ENCODE results near the gene CCNY. TPM values are rescaled to one million over a fixed set of nuclear protein-coding genes. Genes with fewer than 3 reads are reported as not detected.
"Not testable (repeated sequence)": the region's sequence is repeated elsewhere in the genome, so short reads cannot be mapped to it uniquely, and the experiment has no call there.

CCNY gene
- total RNA-seq, 1 donor from 2014 or later = 44.8 TPM

DNA sequence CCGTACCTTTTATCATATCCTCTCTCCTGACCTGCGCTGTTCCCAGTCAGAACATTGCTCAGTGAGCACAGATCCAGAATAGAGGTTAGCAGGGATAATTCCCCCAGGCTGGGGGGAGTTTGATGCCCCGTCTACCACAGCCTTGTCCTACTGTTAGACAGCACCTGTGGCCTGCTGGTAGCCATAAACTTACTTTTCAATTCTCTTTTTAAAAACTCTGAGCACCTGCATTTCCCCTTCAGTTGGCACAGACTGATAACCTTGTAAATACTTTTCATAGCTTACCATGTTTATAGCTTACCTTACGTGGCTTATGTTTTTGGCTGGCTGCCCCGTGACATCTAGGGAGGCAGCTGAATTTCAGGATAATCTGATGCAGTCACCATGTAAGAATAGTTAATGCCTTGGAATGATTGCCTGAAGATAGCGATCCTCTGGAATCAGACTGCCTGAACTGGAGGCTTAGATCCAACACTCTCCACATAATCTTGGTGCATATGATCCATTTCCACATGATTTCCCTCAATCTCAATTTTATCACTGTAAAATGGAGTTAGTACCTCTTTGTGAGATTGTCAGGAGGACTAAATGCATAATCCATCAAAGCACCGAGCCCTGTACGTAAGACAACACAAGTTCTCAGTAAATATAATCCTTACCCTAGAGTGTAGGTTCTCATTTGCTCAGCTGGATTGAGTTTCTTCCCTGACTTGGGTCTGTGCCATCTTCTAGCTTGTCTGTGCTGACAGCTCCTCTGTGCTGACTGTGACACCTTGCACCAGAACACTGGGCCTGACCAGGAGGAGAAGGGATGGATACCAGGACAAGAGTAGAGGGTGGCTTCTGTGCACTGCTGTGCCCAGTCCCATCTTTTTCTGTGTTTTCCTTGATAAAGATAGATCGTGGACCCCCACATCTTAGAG, 157.1 kb downstream of the CCNY start:
- ATAC-seq = no peak

DNA sequence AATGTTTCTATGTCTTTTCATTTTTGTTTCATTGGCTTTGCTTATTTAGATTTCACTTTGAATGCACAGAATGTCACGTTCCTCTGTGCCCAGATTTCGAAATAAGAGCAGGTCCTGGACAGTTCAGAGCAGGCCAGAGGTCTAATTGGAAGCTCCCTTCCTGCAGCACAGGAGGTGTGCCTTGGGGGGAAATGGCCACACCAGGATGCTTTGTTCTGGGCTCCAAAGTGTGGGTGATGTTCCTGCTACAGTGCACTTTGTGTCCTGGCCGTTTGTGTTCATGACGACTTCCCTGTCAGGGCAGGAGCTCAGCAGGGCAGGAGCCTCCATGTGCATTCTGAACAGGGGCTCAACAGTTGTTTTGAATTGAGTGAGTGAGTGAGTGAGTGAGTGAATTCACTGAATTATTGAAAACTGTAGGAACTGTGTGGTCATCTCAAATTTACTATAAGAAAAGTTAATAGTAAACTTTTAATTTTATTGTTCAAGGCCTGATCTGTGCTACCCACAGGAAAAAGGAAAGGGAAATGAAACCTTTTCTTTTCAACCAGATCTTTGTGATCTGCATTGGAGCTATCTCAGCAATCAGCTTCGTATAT, 159.3 kb downstream of the CCNY start:
- peak; percentile 41 for ATAC-seq

DNA sequence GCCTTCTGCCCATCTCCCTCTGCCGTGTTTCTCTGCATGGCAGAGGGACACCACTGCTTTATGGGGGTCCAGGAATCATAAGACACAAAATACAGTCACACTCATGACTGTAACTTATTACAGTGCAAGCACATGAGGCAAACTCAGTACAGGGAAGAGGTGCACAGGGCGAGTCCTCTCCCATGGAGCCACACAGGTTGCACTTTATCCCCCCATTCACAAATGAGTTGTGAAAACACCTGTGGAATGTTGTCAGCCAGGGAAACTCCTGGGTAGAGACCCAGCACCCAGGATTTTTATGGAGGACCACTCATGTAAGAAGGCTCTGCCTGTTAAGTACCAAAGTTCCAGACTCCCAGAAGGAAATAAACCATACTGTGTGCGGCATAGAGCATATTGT, 161.6 kb downstream of the CCNY start:
- ATAC-seq = no peak

DNA sequence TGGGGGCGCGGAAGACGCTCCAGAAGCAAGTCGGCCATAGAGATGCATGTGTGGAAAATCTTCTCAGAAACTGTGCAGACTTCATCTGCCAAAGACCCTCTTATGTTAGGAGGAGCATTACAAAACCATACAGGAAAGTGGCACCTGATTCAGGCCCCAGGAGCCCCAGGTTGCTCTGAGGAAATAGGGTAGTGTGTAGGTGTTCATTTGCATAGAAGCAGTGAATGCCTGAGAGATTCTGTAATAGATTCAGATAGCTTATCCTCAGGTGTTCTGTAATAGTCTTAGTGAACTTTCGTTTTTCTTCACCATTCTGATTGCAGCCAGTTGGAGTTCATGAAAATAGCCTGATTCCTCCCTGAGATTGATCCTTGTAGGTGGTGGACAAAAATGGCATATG, 162.4 kb downstream of the CCNY start:
- peak; percentile 42 for ATAC-seq

DNA sequence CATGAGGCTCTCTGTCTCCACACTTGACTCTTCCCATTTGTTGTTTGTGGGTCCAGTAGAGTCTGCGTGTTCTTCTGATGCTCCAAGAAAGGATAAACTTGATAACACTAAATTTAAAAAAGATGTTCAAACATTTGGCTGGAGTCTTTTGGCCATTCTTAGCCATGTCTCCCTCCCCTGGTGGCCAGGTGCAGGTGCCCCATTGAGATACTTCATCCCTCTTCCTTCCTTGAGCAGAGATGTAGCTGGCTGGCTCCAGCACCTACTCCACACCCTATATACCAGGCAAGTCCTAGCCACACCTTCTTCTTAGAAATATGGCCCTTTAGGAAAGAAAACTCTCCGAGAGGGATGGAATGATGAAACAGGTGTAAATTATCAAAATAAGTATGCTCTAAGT, 165.6 kb downstream of the CCNY start:
- no peak for ATAC-seq

DNA sequence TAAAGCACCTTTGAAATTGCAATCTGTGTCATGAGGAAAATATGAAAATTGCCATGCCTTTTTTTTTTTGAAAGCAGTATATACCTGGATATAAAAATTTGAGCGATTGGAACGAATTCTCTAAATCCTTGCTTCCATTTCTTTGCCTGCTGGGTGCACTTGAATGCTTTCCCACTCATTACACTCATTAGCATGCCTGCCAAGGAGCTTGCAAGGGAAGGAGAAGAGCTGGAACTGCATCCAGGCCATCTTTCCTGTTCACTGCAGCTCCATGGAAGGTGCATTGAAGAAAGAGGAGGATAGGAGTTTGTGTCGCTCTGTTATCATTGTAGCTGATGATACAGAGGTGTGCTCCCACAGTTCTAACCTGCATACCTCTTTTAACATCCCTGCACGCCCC, 166.4 kb downstream of the CCNY start:
- no peak for ATAC-seq

DNA sequence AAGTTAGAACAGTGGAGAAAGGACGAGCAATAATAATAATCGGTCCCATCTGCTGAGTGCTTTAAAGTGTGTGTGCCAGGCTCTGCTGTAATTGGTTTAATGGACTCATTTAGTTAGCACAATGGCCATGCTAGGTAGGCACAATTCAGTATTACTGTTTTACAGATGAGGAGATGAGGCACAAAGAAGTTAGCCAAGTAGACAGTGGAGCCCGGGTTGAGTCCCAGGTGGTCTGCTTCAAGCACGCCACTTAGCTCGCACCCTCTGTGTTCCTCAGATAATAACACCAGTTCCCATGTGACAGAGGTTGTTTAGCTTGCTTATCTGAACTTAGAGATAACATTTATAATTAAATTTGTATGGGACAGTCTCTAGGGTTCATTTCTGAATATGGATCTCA, 167.3 kb downstream of the CCNY start:
- ATAC-seq = no peak

DNA sequence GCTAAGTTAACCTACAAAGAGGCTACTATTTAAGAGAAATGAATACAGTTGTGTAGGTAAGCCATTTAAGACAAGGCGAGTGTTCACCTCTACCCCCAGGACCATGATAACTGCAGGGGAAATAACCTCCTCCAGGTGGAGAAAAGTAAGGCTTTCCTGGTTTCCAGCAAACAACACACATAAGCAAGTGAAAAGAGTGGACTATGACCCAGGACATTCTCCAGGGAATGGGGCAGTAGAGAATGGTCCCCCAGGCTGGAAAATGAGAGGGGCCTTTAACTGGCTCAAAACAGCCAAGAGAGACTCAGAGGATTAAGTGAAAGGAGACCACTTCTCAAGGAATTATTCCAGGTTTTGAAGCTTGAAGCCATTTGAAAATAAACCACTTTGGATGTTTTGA, 167.8 kb downstream of the CCNY start:
- no peak for ATAC-seq

DNA sequence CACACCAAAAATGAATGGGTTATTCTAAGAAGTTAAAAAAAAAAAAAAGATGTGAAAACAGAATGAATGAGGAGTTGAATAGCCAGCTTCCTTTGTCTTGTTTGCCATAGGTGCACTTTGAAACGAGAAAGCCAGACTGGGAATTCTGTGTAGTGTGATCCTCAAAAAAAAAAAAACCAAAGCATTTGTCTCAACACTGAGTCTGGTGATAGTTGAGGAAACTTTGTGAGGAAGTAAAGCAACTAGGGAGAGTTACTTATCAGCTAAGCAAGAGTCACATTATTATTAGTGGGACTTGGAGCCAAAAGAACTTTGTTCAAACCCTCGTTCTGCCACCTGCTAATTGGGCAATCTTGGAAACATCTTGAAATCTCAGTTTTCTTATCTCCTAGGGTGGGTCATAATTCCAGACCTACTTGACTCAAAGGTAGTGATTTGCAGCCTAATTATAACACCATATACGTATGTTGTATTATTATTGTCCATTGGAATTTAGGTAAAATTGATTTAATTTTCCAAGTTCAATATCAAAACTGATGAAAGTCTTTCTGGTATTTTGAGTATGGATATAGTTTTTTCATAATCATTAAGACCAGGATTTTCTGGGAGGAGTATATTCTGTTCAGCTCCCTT, 169.0 kb downstream of the CCNY start:
- no peak for ATAC-seq

DNA sequence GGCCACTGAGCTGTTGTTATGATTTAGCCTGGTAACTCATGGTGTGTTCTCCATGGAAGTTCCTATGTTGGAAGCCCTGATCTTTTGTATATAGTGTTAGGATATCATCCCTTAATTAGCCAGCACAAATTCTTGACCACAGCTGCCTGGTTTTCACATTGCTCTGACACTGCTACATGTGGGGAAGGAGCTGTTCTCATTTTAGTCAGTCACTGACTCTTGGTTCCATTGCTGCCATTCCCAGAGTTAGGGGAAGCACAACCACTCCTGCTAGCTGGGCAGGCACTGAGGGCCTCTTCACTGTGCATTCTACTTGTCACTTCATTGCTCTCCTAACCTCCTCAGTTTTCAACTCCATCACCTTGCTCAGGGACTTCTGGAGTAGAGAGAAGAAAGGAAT, 170.4 kb downstream of the CCNY start:
- no peak for ATAC-seq

DNA sequence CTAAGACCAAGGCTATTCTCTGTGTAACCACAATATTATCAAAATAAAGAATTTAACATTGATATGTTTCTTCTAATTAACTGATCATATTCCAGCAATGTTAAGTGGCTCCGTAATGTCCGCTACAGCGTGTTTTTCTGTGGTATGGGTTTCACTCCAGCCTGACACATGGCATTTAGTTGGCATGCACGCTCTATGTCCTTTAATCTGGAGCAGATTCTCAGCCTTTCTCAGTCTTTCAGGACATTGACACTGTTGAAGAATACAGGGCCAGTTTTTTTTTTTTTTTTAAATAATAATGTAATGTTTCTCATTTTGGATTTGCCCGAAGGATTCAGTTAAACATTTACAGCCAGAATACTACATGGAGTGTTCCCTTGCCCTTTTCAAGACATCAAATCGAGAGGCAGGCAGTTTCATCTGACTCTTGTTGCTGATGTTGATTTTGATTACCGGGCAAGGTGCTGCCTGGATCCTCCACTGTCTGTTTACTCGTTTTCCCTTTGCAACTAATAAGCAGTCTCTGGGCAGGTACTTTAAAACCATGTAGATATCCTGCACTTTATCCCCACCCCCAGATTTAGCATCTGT, 171.3 kb downstream of the CCNY start:
- ATAC-seq = no peak

DNA sequence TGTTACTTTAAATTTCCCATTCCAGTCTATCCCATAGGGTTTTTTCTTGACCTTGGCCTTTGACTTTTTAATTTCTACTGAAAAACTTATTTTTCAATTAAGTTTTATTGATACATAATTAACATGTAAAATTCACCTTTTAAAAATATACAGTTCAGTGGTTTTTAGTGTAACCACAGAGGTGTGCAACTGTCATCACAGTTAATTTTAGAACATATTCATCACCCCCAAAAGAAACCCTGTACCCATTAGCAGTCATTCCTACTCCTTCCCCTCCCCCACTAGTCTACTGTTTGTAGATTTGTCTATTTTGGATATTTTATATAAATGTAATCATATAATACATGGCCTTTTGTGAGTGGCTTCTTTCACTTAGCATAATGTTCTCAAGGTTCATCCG, 172.3 kb downstream of the CCNY start:
- no peak for ATAC-seq

DNA sequence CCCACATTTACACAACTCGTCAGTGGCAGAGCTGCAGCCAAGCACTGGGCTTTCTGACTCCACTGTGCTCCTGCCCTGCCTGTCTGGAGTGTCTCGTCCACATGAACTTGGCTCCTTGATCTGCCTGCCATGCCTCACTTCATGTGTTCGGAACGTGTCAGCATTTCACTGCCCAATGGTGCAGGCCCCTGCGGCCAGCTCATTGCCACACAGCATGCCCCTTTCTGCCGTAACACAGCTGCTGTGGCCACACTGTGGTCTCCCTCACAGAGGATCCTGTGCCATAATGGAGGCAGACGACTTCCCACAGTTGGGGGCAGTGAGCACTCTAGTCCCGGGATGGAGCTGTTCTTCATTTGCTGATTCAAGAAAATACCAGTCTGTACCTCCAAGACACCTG, 174.6 kb downstream of the CCNY start:
- no peak for ATAC-seq

DNA sequence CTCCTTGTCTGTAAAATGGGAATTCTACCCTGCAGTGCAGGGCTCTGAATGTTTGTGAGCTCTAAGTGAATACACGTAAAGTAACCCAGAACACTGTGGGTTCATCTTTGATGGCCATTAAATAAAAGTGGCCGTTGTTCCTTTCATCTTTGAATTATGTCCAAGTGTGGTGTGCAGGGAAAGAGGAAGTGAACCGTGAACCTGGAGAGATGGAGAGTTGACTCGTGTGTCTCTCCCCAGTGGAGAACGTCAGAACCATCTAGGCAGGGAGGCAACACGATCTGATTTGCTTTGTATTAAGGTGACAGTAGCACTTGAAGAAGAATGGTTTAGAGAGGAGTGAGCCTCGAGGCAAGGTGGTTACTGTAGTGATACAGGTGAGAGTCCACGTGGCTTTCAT, 175.3 kb downstream of the CCNY start:
- ATAC-seq = no peak

DNA sequence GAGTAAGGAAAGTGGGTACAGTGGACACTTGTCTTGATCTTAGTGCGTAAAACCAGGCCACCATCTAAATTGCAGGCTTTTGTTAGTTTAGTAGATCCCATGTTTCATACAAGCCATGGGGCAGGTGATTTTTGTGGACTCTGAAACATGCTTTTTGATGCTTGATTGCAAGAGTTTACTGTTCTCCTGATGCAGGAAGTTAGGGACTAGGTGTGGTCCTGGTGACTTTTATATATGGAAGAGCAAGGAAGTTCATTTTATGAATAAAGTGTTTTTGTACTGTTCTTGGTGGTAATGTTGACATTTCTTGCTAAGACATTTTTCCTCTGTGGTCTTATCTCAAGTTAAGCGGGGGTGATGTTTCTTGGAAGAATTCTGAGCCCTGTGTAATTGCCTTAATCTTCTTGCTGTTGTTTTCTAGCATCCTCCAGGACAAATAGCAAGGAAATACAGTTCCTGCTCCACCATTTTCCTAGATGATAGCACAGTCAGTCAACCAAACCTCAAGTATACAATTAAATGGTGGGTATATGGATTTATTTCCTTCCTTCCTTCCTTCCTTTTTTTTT, 179.9 kb downstream of the CCNY start:
- ATAC-seq = no peak

DNA sequence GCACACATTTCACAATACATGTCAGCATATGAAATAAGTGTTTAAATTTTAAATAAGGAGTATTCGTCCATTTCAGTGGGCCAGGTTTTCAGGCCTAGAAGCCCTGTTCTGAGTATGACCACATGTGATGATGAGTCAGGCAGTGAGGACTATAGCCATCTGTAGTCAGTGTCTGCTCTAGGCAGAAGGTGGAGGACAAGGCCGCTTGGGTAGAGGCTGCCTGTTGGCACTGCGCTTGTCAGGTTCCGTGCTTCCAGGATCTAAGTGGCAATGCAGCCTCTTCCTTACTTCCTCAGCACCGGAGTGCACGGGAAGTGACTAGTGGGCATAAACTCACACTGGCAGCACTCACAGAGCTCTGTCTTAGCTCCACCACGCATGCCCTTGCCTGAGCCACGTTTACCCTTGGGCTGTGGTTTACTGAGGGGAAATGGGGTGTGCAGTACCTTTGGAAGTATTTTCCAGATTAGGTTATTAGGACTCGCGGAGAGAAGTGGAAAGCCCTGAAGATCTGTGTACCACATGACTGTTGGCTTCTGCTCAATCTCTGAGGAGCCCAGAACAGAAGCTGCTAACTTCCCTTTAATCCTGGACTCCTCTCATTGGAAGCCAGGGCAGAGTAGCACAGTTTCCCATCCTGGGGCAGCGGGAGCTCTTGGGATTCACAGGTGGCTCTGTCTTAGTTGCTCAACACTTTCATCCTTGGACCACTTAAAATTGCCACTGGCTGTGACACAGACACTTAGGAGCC, 181.3 kb downstream of the CCNY start:
- ATAC-seq = no peak

DNA sequence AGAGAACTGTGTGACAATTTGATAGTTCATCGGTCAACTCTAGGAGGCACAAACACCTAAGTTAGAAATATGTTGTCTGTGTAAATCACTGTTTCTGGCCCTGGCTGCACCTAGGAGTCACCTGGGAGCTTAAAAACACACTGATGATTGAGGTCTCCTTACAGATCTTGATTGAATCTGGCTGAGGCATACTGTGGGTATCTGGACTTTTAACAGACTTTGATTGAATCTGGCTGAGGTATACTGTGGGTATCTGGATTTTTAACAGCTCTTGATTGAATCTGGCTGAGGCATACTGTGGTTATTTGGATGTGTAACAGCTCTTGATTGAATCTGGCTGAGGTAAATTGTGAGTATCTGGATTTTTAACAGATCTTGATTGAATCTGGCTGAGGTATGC, 181.9 kb downstream of the CCNY start:
- ATAC-seq = not testable (repeated sequence)

DNA sequence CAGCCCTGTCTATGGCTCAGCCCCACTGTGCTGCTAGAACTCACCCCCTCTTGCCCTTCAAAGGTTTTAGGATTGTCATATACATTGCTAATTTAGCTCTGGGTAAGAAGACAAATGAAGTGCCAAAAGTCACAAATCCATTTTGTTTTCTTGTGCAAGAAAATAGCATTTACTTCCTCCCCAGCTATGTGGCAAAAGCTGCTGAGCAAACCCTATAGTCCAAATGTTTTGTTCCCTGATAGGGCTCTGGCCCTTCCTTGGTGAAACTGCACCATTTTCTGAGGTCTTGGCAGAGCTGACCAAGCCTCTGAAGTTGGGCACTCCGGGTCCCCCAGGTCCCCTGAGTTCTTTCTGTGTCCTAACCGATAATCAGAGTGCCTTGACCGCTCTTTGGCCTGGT, 184.7 kb downstream of the CCNY start:
- ATAC-seq = no peak

DNA sequence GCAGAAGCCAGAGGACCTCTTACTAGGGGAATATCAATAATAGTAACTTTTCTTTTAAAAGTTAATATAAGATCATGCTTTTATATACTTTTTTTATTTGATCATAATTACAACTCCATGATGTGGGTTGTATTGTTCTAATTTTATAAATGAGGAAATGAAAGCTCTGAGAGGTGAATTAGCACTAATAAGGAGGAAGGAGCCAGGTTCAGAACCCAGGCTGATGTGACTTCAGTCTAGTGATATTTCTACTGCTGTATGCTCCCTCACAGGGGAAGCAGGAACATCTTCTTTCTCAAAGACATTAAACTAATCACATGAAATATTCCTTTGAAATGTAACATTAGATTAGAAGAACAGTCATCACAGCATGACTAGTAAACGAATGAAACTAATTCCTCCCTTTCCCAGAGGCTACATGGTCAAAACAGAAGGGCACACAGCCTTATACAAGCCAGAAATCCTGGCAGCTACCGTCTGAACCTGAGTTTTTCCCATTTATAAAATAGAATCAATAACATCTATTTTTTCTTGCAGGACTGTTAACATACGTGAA, 187.4 kb downstream of the CCNY start:
- ATAC-seq = no peak

DNA sequence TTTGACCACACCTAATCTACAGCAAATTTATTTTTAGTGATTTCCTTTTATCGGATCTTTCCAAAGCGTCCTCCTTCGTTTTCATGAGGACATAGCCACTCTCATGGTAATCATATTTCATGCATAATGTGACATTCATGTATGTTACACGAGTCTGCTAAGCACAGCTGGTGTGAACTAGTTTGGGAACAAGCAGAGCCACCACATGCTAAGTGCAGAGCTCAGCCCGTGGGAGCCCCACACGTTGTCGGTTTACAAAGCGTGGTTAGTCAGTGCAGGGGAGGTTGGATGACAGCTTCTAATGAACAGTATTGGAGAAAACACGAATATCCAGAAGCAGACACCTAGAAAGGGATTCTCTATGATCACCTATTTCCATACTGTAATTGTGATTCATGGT, 190.4 kb downstream of the CCNY start:
- no peak for ATAC-seq

DNA sequence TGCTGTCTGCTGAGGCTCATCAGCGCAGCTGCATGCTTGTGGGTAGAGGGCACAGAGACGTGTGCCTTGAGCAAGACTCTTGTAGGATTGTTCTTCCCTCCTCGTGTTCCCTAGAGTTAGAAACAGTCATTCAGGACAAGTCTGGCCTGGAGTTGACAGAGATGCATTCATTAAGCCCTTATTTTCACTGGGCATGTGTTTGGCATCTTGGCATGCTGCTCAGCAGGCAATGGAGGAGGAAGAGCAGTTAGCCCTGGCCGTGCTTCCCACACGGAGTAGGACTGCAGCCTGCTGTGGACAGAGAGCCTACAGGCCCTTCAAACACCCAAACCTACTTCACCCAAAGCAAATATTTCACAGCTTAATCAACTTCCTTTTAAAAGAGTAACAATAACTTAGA, 195.8 kb downstream of the CCNY start:
- ATAC-seq = no peak

DNA sequence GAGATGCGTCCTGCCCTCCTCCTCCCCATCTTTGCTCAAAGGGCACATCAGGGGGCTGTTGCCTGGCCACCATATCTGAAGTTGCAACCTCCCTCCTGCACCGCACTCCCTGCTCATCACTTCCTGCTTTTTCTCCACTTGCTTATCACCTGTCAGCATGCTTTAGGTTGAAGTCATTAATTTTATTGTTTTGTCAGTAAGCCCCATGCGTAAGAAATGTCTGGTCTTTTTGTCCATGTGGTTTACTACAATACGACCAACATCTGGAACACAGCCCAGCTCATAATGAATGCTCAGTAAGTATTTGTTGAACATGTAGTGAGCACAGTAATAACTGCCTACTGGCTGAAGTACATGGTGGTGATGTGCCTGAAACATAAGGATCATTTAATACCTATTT, 197.3 kb downstream of the CCNY start:
- ATAC-seq = no peak

All from esophagus mucosa (tissue), 1 donor.